ENCODE measurements around the gene HSPA14. TPM values are rescaled to one million over a fixed set of nuclear protein-coding genes. Genes with fewer than 3 reads are reported as not detected.
"Not testable (repeated sequence)": the region's sequence is repeated elsewhere in the genome, so short reads cannot be mapped to it uniquely, and the experiment has no call there.

The HSPA14 gene
- total RNA-seq, 1 experiment from 2014 or later = 32.3 TPM

DNA sequence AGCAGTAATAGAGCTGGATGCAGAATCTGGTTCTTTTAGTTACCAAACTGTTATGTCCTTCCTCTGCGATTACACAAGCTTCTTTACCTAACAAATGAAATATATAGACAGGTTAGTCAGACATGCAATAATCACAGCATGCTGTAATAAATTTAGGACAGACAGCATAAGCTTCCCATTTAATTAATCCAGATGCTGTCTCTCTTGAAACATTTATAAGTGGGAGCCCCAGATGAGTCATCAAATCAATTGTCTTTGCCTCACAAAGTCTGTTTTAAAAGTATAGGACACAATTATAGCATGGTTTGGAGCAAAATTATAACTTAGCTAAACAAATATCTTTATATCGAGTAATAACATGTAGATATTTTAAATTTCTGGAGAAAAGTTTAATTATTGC is 1.9 kb upstream of the HSPA14 start:
- DNase-seq (ENCODE audit: low read depth) = no peak

DNA sequence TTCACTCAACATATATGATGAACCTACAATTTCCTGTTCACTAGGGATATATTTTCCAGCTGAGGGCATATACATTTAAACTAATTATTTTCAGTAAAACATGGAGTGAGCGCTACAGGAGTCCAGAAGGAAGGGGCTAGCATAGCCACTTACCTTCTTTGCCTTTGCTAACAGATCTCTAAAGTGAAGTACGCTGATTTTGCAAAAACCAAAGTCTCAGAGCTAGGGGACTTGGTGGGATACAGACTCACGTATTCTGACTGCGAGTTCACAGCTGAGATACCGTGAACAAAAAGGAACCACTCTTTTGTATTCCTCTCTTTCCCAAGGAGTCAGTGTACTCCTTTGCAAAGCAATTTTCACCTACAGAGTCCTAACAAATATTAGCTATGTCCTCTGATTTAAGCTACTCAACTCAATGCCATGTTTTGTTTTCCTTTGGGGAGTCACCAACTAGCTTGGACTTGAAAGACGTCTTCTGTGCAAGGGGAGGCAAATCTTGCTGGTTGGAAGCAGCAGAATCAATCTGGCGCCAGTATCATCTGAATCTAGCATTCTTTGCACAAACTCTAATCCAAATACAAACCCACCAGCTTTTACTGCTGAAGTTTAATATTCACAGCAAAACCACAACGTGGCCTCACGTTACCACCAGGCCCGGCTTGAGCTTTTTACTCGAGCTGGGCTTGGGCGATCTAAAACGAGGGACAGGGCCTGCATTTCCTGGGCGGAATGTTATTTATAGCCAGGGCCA is 926 bp upstream of the HSPA14 start:
- no peak for DNase-seq (ENCODE audit: low read depth)

DNA sequence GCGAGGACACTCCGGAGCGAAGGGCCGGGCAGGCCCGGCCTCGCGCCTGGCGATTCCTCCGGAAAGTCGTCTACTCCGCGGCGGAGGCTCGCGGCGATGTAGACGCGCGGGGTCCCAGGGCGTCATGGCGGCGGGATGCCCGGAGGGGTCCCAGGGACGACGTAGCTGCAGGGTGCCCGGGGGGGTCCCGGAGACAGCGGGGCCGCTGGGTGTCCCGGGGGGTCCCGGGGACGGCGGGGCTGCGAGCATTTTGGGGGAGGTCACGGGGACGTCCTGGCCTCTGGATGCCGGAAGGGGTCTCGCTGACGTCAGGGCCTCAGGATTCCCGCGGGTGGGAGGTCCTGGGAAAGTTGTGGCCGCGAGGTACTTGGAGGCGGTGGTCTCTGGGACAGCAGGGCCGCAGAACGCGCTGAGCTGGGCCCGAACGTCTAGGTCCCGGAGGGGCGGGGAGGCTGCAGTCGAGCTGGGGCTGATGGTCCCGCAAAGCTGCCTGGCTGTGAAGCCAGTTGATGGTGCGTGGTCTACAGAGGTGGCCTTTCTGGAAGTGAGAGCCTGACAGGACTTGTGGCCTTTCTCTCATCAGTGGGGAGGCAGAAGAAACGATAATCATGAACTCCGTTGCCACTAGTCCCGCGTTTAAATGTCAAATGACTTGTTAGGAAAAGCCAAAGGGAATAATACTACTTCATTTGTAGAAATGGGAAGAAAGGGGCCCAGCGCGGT is 637 bp downstream of the HSPA14 start:
- DNase-seq (ENCODE audit: low read depth) = peak; percentile 10

DNA sequence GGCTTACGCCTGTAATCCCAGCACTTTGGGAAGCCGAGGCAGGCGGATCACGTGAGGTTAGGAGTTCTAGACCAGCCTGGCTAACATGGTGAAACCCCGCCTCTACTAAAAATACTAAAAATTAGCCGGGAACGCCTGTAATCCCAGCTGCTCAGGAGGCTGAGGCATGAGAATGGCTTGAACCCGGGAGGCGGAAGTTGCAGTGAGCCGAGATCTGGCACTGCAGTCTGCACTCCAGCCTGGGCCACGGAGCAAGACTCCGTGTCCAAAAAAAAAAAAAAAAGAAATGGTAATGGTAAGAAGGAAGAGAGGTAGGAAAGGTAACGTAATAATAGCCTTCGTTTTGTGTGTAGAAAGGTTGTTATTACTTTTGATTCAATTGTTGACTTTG is 1.2 kb downstream of the HSPA14 start:
- DNase-seq (ENCODE audit: low read depth) = peak; percentile 20

DNA sequence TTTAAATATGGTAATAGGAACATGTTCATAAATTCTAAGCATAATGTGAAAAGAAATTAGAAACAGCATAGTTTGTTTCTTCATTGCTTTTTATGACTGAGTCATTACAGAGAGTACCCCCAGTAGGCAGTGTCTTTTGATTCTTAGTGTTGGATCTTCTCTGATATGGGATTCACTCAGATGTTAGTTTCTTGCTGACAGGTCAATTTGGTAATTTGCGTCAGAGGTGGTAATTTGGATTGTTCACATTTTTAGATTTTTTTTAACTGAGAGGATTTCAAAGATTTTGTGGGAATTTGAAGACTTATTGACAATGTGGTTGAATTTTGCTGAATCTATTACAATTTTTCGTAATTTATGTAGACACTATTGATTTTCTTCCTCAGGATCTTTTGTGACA is 2.1 kb downstream of the HSPA14 start:
- no peak for DNase-seq (ENCODE audit: low read depth)

DNA sequence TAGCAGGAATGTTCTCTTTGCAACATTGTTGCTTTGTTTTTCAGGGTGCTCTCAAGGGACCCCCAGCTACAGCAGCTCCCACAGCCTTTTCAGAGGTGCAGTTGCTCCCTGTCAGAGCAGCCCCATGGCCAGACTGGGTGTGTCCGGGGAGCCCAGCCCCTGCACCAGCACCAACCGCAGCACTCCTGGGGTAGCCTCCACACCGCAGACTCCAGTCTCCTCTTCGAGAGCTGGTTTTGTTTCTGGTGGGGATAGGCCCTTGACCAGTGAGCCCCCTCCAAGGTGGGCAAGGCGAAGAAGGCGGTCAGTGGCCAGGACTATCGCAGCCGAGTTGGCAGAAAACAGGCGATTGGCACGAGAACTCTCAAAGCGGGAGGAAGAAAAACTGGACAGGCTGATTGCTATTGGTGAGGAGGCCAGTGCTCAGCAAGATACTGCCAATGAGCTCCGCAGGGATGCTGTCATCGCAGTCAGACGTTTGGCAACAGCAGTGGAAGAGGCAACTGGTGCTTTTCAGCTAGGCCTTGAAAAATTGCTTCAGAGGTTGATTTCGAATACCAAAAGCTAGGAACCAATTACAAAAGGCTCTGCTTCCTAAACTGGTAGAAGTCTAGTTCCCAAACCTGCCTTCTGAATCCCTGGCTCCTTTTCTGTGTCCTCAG is 5.4 kb downstream of the HSPA14 start:
- no peak for DNase-seq (ENCODE audit: low read depth)

DNA sequence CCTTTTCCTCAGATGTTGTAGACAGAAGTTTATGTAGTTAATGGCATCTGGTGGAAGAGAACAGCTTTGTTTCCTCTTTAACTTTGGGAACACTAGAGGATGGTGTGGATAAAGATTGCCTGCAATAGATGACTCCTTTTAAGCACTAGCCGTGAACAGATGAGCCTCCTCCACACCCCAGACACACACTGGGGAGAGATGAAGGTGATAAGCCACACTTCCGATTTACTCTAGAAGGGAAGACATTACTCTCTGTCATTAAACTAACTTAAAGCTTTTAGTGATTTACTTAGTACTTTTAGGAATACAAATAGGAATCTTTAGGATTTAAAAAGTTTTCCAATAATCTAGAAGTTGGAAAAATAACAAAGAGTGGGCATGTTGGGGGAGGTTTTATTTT is 6.8 kb downstream of the HSPA14 start:
- DNase-seq (ENCODE audit: low read depth) = no peak

DNA sequence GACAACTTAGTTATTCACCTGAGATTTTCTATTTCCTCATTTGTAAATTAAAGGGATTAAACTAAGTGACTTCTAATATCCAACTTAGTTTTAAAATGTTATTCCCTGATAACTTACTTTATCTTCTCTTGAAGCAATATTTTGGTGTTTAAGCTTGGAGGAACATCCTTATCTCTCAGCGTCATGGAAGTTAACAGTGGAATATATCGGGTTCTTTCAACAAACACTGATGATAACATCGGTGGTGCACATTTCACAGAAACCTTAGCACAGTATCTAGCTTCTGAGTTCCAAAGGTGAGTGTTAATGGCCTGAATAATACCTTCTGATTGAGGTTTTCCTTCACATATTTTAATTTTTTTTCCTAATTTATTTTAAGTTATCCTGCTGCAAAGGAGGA is 14.1 kb downstream of the HSPA14 start:
- no peak for DNase-seq (ENCODE audit: low read depth)

DNA sequence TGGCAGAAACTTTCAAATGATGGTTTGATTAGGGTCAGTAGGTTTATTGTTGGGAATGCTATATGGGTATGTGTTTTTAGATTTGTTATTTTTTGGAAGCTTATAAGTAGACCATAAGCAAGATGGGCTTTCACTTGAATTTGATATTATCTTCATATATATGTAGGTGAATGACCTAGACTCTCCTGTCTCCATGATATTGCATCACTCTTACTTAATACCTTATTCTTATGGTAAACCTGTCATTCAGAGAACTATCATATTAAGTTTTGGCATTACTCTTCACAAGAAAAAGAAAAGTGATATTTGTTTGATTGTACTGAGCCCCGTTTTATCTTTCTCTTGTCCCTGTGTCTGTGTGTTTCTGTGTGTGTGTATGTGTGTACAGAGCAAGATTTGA is 17.3 kb downstream of the HSPA14 start:
- DNase-seq (ENCODE audit: low read depth) = no peak

DNA sequence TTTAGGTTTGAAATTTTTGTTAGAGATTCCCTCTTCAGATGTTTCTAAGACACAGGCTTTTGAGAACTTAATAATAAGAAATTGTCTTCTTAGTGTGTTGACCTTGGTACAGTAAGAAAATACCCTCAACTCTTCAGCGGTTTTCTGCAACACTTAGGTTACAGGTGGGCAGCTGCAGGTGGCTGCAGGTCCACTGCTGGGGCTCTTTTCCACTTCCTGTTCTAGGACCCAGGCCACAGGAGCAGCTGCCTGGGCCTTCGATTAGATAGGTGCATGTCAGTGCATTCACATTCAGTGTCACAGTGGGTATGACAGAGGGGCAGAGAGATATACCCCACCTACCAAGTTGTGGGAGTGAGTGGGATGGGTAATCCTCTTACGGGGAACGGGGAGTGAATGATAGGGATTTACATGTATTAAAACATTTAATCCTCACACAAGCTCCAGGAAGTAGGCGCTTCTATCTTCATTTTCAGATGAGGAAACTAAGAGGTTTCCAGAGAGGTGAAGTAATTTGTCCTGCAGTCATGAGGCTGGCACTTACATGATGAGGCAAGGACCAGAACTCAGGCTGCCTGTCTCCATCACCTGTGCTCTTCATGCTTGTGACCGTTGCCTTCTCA is 20.3 kb downstream of the HSPA14 start:
- DNase-seq (ENCODE audit: low read depth) = no peak

DNA sequence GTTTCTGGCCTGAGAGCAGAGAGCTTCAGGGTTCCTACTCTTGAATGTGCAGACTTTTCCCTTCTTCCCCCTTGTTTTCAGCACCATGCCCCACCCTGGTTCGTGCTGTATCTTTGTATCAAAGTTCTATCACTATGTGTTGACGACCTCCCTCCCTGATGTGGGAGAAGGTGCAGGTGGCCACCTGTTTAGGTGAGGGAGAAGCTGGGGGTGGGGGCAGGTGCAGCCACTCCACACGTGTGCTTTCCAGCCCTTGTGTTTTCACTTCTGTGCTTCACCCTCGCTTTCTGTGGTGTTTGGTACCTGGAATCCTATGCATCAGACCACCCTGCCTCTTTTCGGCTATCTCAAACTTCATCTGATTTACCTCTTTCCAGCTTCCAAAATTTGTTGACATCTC is 20.9 kb downstream of the HSPA14 start:
- no peak for DNase-seq (ENCODE audit: low read depth)

DNA sequence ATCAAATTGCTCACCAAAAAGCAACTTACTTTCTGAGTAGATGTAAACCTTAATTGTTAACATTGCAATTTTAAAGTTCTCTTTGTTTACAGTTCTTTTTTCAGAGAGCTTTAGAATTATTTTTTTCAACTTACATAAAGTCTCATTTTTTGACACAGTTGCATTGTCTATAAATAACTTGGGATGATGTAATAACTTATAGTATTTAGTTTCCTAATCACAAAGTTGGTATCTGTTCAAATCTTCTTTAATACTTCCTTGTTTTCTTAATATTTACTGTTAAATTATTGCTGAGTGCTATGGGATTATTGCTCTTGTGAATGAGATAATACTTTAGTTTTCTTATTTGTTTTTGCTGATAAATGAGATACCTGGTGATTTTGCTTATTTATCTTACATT is 21.7 kb downstream of the HSPA14 start:
- DNase-seq (ENCODE audit: low read depth) = no peak

DNA sequence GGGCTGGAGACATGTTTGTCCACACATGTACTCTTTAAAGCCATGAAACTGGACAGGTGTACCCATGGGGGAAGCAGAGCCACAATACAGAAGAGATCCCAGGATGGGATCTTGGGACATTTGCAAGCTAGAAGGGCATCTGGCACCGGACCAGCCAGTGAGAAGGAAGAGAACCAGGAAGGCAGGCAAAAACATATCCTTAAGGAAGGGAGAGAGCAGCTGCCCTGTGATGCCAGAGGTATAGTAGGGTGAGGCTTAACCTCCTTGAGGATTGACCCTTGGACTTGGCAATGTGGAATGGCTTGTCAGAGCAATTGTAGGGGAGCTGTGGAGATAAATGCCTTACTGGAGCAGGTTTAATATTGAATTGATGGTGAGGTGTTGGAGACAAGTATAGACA is 22.7 kb downstream of the HSPA14 start:
- no peak for DNase-seq (ENCODE audit: low read depth)

DNA sequence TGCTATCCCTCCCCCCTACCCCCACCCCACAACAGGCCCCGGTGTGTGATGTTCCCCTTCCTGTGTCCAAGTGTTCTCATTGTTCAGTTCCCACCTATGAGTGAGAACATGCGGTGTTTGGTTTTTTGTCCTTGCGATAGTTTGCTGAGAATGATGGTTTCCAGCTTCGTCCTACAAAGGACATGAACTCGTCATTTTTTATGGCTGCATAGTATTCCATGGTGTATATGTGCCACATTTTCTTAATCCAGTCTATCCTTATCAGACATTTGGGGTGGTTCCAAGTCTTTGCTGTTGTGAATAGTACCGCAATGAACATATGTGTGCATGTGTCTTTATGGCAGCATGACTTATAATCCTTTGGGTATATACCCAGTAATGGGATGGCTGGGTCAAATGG is 26.4 kb downstream of the HSPA14 start:
- DNase-seq (ENCODE audit: low read depth) = not testable (repeated sequence)

DNA sequence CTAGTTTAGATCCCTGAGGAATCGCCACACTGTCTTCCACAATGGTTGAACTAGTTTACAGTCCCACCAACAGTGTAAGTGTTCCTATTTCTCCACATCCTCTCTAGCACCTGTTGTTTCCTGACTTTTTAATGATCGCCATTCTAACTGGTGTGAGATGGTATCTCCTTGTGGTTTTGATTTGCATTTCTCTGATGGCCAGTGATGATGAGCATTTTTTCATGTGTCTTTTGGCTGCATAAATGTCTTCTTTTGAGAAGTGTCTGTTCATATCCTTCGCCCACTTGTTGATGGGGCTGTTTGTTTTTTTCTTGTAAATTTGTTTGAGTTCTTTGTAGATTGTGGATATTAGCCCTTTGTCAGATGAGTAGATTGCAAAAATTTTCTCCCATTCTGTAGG is 26.8 kb downstream of the HSPA14 start:
- DNase-seq (ENCODE audit: low read depth) = not testable (repeated sequence)

DNA sequence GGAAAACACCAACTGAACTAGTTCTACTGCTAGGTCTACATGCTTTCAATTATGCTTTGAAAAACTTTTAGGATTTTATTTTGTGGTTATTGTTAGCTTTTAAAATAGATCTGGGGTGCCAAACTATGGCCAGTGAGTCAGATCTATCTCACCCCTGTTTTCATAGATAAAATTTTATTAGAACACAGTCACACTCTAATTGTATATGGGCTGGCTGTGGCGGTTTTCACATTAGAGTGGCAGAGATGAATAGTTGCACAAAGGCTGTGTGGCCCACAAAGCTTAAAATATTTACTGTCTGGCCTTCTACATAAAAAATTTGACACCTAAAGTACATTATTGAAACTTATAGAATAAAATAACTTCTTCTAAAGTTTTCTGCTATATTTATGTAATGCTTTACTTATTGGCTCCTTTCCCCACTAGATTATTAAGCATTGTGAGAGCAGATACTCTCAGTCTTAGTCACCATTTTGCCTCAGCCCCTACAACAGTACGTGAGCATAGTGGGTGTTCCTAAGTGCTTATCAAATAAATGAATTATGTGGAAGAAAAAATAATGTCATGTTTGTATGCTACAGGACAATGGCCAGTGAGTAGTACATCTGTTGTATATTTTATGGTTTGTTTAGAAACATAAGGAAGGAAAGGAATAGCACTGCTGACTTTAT is 35.1 kb downstream of the HSPA14 start:
- no peak for DNase-seq (ENCODE audit: low read depth)

DNA sequence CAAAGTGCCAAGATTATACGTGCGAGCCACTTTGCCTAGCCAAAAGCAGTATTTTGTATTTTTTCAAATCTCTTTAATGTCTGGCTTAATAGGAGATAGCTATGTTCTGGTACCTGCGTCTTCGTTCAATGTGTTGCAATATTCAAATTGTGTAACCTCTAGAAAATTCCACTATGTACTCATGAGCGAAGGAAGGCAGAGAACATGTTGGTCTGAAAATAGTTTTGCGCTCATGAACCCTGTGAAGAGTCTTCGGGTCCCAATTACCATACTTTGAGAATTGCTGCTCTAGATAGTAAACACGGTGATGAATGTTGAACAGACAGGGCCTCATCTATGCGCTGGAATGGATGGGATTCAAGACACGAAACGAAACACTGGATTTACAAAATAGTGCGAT is 37.8 kb downstream of the HSPA14 start:
- no peak for DNase-seq (ENCODE audit: low read depth)

DNA sequence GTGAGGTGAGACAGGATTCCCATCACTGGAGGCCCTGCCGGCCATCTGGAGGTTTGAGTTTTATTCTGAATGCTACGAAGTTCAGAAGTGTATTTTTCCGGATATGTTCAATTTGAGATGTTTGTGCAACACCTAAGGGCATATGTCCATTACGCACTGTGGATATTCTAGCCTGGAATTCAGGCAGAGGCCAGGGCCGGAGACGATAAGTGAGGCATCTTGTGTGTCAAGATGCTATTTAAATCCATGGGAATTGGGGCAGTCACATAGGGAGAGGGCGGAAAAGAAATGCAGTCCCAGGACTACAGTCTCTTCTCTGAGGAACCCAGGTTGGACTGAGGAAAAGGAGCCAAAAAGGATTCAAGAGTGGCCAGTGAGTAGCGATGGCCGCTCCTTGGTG is 38.7 kb downstream of the HSPA14 start:
- DNase-seq (ENCODE audit: low read depth) = no peak

DNA sequence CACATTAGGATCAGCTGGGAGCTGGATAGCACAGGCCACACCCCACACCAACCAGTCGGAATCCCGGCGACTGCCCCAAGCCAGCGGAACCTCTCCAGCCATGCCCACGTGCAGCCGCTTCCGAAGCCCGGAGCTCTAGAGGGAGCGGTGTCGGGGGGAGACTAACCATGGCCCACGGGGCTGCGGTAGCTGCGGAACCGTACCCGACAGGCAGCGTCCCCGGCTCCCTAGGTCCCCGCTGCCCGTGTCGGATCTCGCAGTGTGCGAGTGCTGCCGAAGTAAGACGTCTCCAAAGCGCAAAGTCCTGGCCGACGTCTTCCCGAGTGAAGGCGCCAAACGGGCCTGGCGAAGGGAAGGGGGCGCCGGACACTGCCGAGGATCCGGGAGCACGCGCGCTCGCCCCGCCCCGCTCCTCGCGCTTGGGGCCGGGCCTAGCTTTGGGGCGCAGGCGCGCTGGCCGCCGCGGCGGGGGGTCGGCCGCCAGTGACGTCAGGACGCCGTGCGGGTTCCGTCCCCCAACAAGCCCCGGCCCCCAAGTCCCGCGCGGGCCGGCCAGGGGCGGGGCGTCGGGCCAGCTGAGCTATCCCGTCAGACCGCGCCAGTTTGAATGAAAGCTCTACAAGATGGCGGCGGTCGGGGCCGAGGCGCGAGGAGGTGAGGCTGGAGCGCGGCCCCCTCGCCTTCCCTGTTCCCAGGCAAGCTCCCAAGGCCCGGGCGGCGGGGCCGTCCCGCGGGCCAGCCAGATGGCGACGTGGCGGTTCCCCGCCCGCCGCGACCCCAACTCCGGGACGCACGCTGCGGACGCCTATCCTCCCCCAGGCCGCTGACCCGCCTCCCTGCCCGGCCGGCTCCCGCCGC is 40.4 kb downstream of the HSPA14 start, which contains the start of gene SUV39H2:
Gene SUV39H2 (plus strand): TSS at position 601 of the 858 bp plus-strand sequence. CDS start 23 bp downstream, at position 624.
- peak; percentile 94 for DNase-seq (ENCODE audit: low read depth)
